Measurements from ENCODE around the gene SEMA3A.

The SEMA3A gene

DNA sequence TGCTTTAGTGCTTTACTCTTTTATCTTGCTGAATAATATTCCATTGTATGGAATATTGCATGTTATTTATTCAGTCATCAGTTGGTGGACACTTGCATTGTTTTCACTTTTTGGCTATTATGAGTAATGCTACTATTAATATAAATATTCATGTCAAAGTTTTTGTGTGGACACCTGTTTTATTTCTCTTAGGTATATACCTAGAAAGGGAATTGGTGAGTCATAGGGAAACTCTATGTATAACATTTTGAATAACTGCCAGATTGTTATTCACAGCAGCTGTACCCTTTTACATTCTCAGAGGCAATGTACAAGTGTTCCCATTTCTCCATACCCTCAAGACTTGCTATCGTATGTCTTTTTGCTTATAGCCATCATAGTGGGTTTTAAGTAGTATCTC, 268.7 kb downstream of the SEMA3A start:
- H3K9me2 ChIP-seq (replicated peaks; ENCODE audit: insufficient read depth, low read length) = no peaks in the 10 kb centered on the region; the same call in 1 of the 2 replicates
- TF ChIP-seq EZH2phosphoT487 (conservative IDR thresholded peaks at IDR 0.05; ENCODE audit: low read length) = no peak
- TF ChIP-seq, protein P1, sequence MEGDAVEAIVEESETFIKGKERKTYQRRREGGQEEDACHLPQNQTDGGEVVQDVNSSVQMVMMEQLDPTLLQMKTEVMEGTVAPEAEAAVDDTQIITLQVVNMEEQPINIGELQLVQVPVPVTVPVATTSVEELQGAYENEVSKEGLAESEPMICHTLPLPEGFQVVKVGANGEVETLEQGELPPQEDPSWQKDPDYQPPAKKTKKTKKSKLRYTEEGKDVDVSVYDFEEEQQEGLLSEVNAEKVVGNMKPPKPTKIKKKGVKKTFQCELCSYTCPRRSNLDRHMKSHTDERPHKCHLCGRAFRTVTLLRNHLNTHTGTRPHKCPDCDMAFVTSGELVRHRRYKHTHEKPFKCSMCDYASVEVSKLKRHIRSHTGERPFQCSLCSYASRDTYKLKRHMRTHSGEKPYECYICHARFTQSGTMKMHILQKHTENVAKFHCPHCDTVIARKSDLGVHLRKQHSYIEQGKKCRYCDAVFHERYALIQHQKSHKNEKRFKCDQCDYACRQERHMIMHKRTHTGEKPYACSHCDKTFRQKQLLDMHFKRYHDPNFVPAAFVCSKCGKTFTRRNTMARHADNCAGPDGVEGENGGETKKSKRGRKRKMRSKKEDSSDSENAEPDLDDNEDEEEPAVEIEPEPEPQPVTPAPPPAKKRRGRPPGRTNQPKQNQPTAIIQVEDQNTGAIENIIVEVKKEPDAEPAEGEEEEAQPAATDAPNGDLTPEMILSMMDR (IDR thresholded peaks at IDR 0.05; ENCODE audit: insufficient read depth, low read length, poor library complexity, severe bottlenecking) = no peak

DNA sequence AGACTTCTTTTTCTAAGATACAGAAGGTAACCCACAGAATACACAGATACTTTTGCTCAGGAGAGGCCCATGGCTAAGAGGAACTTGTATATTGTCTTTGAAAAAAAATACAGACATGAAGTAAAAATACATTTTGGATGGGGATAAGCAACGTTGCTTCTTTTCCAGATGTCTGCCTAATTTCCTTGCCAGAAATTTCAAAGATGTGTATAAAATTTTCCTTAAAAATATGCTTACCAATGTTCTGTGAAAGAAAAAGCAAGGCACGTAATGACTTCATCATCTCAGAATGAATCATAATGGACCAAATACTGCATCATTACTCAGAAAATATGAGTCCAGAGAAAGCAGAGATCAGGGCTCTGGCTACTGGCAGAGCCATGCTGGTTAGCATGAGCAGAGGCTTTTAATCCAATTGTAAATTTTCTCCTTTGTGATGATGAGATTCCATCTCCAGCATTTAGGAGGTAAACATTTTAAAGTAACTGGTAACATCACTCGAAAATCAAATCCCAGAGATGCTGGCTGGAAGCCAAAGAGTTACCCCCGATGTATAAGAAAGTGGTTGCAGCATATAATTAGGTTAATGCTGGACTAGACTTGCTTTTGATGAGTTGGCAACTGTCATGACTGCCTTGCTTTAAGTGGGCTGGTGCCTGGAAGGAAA, 272.5 kb downstream of the SEMA3A start:
- no peaks in the 10 kb centered on the region for H3K9me3 ChIP-seq (ENCODE audit: insufficient read depth, low read length)
- no peaks in the 10 kb centered on the region for H3K79me2 ChIP-seq (ENCODE audit: insufficient read depth, low read length)
- no peaks in the 10 kb centered on the region; the same call in 1 of the 2 replicates for H3K9me2 ChIP-seq (replicated peaks; ENCODE audit: insufficient read depth, low read length)
- H3K4me2 ChIP-seq (ENCODE audit: low read depth, low read length, poor library complexity, severe bottlenecking) = no peak overlapping the region
- TF ChIP-seq, protein P1 (IDR thresholded peaks at IDR 0.05; ENCODE audit: insufficient read depth, low read length, poor library complexity, severe bottlenecking) = no peak
- TF ChIP-seq EZH2phosphoT487 (conservative IDR thresholded peaks at IDR 0.05; ENCODE audit: low read length) = no peak
- H3K36me3 ChIP-seq (ENCODE audit: low read length) = no peaks in the 10 kb centered on the region
- no peak overlapping the region for H3K9ac ChIP-seq (ENCODE audit: low read length)
- H4K20me1 ChIP-seq (ENCODE audit: low read depth, low read length) = no peaks in the 10 kb centered on the region
- H3K27ac ChIP-seq (ENCODE audit: low read depth, low read length) = no peak overlapping the region
- H3K27me3 ChIP-seq (ENCODE audit: low read length) = no peaks in the 10 kb centered on the region
- no peak overlapping the region for H2AFZ ChIP-seq (ENCODE audit: low read depth, low read length, severe bottlenecking)
- no peaks in the 10 kb centered on the region for H3F3A ChIP-seq (ENCODE audit: insufficient read depth)
- no peak overlapping the region for H3K4me3 ChIP-seq (ENCODE audit: insufficient read depth, low read length, poor library complexity, severe bottlenecking)

More for the DNA sequence above, 268.7 kb downstream of the SEMA3A start:
- H2AFZ ChIP-seq (ENCODE audit: low read depth, low read length, severe bottlenecking) = no peak overlapping the region
- no peaks in the 10 kb centered on the region for H3K27me3 ChIP-seq (ENCODE audit: low read length)
- H3K9me3 ChIP-seq (ENCODE audit: insufficient read depth, low read length) = no peaks in the 10 kb centered on the region
- no peak overlapping the region for H3K9ac ChIP-seq (ENCODE audit: low read length)
- H3K4me3 ChIP-seq (ENCODE audit: insufficient read depth, low read length, poor library complexity, severe bottlenecking) = no peak overlapping the region
- H3K79me2 ChIP-seq (ENCODE audit: insufficient read depth, low read length) = no peaks in the 10 kb centered on the region
- no peak overlapping the region for H3K27ac ChIP-seq (ENCODE audit: low read depth, low read length)
- H3K4me2 ChIP-seq (ENCODE audit: low read depth, low read length, poor library complexity, severe bottlenecking) = no peak overlapping the region
- H3K36me3 ChIP-seq (ENCODE audit: low read length) = no peaks in the 10 kb centered on the region
- no peaks in the 10 kb centered on the region for H4K20me1 ChIP-seq (ENCODE audit: low read depth, low read length)
- H3F3A ChIP-seq (ENCODE audit: insufficient read depth) = no peaks in the 10 kb centered on the region

DNA sequence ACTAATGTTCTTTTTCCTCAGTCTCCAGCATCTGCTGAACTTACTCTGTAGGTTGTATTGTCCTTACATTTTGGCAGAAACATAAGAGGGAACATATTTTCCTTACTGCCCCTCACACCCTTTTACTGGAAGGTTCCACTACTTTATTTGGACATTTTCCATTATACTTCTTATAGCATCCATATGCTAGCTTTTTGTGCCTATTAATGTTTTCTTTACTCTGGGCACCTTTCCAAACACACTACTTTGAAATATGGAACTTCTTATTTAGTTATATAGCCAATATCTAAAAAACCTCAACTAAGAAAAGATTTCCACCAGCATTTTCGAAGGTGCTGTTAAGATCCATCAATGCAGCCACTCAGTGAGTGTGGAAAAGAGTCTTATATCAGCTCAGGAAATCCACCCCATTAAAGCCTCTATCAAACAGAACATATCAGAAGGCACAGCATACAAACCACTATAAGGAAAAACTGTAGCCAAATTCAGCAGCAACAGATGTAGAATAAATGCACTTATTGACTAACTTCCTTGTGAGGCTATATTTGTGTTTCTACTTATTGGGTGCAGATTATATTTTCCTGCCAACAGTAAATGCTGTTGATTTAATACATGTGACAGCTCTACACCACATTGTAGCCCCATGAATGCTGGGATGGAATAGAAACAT, 273.2 kb downstream of the SEMA3A start:
- H3K4me3 ChIP-seq (ENCODE audit: insufficient read depth, low read length, poor library complexity, severe bottlenecking) = no peak overlapping the region
- H4K20me1 ChIP-seq (ENCODE audit: low read depth, low read length) = no peaks in the 10 kb centered on the region
- no peaks in the 10 kb centered on the region for H3K27me3 ChIP-seq (ENCODE audit: low read length)
- H3K9me3 ChIP-seq (ENCODE audit: insufficient read depth, low read length) = no peaks in the 10 kb centered on the region
- TF ChIP-seq EZH2phosphoT487 (conservative IDR thresholded peaks at IDR 0.05; ENCODE audit: low read length) = no peak
- TF ChIP-seq, protein P1 (IDR thresholded peaks at IDR 0.05; ENCODE audit: insufficient read depth, low read length, poor library complexity, severe bottlenecking) = no peak
- no peaks in the 10 kb centered on the region for H3K36me3 ChIP-seq (ENCODE audit: low read length)
- no peak overlapping the region for H3K27ac ChIP-seq (ENCODE audit: low read depth, low read length)
- no peaks in the 10 kb centered on the region for H3K9me2 ChIP-seq (replicated peaks; ENCODE audit: insufficient read depth, low read length)
- no peak overlapping the region for H3K9ac ChIP-seq (ENCODE audit: low read length)
- no peaks in the 10 kb centered on the region for H3K79me2 ChIP-seq (ENCODE audit: insufficient read depth, low read length)
- no peak overlapping the region for H3K4me2 ChIP-seq (ENCODE audit: low read depth, low read length, poor library complexity, severe bottlenecking)
- H2AFZ ChIP-seq (ENCODE audit: low read depth, low read length, severe bottlenecking) = no peak overlapping the region
- H3F3A ChIP-seq (ENCODE audit: insufficient read depth) = no peaks in the 10 kb centered on the region

Data from SU-DHL-6 (cell line).